Kidney glomerular epithelial cell (primary cell): ENCODE measurements around the gene NAP1L5.

Experiments used
- DNase-seq: peaks from one replicate; lab custom pipeline; 2025; lab: John Stamatoyannopoulos, UW

The NAP1L5 gene

DNA sequence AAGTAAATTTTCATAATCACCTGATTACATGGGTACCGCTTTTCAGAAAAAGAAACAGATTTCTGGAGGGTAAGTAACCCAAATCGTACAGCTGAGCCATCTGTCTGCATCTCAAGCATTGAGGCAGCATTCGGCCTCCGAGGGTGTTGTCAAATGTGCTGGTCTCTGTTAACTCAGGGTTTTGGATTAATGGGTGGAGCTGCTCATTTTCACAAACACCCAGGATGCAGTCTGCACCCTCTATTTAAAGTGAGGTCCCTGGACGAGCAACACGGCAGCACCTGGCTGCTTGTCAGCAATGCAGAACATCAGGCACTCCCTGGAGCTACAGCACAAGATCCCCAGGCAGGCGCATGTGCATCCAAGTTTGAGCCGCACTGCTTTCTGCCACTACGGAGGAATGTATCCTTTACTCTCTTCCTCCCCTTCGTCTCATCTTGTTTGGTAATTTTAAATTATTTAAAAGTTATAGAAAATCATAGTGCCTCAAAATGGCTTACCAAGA, 24.7 kb upstream of the NAP1L5 start:
- no peak for DNase-seq

DNA sequence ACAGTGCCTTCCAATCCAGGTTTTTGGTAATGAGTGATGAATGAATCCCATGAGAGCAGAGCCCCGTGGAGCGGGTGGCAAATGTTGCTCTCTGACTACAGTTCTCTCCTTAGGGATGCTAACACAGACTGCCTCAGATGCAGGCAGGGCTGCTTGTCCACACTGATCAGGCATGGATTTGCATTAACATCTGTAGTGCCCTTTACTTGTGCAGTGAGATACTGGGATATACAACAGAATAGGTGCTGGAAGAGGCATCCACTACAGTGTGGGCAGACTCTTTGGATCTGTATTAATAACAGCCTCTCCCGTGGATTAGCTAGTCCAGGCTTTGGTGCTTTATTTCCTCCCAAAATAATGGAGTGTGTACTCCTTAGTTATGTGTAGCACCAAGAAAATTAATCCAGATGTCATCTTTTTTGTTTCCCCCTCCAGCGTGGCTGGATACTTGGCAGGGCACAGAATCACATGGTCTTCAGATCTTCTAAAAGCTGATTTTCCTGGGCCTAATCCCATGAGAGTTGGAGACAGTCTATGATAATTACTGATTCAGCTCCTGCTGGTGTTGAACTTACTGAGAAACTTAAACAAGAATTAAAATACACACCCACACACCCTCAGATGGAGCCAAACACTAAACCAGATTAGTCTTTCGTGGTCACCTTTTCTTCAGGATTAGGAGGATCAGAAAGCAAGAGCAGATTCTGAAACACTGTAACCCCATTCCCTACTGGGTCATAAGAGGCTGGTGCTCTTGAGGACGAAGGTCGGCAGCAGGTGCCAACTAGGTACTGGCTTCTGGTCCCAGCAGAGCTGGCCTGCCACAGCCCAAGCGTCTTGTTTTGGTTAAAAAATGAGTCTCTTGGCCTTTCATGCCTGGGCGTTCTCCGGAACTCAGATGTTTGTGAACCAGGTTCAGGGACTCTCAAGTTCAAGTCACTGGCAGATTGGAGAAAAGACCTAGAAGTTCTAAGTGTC, 23.1 kb upstream of the NAP1L5 start:
- no peak for DNase-seq

DNA sequence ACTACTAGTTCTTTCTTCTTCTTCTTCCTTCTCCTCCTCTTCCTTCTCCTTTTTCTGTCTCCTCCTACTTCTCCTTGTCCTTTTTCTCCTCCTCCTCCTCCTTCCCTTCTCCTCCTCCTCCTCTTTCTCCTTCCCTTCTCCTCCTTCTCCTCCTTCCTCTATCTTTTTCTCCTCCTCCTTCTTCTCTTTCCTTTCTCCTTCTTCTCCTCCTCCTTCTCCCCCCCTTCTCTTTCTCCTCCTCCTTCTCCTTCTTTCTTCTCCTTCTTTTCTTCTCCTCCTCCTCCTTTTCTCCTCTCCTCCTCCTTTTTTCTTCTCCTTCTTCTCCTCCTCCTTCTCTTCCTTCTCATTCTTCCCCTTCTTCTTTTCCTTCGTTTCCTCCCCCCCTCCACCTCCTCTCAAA, 21.8 kb upstream of the NAP1L5 start:
- DNase-seq, result no peak

DNA sequence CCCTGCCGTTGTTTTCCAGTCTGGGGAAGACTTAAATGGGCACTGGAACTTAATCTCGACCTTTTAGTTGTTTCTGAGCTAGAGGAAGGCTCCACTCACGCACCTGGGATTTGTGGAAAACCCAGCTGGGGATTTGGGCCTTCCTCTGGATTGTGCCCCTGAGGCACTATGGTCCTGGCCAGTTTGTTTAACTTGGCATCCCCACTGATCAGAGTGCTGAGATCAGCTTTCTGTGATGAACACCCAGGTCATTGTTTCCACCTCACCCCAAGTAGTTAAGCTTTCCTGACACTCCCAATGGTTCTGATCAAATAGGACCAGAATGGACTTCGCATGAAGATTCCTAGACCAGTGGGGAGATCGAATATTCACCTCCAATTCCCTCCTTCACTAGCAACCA, 20.5 kb upstream of the NAP1L5 start:
- DNase-seq, result no peak

DNA sequence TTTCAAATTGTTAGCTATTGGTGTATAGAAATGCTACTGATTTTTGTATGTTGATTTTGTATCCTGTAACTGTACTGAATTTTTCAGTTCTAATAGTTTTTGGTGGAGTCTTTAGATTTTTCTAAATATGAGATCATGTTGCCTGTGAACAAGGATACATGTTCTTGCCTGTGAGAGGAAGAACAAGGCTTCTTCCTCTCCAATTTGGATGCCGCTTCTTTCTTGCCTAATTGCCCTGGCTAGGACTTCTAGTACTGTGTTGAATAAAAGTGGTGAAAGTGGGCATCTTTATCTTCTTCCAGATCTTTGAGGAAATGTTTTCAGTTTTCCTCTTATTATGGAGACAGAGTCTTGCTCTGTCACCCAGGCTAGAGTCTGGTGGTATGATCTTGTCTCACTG, 16.2 kb upstream of the NAP1L5 start:
- DNase-seq, result no peak

DNA sequence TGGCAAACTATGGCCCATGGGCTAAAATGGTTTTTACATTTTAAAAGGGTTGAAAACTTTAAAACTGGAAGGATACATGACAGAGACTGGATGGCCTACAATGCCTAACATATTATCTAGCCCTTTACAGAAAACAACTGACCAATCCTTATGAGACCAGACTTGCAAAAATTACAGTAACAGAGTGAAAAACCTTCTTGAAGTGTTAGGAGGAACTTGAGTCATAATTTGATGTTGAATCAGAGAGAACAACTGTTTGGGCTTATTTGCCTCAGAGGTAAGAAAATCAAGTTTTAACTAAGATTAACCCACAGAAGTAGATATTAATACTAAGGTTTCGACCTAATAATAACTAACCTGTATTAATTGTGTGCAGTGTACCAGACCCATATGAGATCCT, 12.4 kb upstream of the NAP1L5 start:
- no peak for DNase-seq

DNA sequence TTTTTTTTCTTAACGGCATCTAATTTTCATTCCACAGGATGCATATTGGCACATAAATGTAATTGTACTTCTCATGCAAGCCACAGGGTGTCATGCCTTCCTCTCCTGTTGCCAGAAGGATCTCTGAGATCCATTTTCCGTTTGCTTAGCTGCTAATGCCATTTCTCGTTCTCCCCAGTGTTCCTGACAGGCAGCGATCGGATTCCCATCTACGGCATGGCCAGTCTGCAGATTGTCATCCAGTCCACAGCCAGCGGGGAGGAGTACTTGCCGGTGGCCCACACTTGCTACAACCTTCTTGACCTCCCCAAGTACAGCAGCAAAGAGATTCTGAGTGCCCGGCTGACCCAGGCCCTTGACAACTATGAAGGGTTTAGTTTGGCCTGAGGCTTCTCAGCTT, 8.9 kb upstream of the NAP1L5 start:
- DNase-seq, result peak; percentile 65

DNA sequence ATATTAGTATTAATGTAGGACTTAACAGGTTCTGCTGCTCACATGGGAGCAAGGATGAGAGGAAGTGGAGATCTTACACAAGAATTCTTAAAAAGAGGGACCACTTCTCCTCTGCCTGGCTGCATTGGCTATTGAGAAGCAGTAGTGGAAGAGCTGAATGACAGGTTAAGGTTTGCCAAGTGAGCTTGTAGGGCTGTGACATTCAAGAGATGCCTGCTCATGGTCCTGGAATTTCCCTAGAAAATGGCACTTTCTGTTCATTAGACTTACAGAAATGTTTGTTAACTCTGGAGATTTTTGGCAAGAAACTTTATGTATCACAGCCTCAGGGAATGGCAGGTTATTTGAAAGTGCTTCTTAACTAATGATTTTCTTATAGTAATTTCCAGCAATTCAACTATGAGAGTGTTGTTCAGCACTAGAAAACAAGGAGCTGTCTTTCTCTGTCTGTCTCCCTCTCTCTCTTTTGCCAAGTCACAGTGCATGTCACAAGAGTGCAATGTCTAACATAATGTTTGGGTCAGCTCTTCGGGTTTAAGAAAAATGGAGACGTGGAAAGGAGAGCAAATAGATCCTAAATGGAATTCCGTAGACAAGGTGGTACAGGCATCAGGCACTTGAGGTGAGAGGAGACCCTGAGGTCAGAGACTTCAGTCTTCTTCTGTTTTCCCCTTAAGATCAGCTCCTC, 8.3 kb upstream of the NAP1L5 start:
- DNase-seq, result no peak

DNA sequence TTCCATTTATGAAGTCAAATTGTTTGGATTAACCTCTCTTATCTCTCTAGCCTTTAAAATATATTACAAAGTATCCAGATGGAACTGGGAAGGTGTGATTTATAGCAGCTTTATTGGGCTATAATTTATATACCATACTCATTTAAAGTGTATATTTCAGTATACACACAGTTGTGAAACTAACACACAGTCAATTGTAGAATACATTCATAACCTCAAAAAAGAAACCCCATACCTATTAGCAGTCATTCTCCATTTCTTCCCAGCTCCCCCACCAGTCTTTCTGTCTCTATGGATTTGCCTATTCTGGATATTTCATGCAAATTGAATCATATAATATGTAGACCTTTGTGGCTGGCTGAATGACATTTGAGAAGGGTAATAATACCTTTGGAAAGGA, 7.6 kb upstream of the NAP1L5 start:
- no peak for DNase-seq

DNA sequence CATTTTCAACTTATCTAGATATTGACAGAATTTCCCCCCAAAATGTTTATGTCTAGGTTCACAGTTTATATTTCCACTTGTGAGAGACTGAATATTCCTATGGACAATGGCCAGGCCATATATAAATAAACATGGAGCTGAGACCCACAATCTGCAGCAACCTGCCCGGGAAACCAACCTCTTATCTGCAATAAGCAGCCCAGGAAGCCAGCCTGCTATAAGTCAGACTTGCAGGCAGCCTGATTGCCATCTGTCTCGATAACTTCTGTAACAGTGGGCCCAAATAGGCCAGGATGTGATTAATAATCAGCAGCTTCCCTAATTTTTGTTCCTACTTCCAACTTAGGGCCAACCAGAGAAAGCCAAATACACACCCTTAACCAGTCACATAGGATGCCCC, 5.2 kb upstream of the NAP1L5 start:
- no peak for DNase-seq

DNA sequence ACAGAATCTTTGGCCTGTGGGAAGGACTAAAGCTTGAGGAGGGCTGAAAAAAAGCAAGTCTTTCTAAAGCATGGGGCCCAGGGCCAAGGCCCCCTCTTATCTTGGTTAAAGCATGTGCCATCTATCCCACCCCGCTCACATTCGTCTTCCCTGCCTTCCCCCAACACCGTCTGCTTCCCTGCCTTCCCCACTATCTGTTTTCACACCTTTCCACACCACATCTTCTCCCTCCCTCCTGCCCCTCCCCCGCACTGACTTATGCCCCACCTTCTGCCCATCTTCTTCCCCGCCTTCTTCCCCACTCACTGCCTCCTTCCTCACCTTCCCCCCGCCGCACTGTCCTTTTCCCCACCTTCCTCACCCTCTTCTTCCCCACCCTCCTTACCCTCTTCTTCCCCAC, 890 bp upstream of the NAP1L5 start:
- no peak for DNase-seq

DNA sequence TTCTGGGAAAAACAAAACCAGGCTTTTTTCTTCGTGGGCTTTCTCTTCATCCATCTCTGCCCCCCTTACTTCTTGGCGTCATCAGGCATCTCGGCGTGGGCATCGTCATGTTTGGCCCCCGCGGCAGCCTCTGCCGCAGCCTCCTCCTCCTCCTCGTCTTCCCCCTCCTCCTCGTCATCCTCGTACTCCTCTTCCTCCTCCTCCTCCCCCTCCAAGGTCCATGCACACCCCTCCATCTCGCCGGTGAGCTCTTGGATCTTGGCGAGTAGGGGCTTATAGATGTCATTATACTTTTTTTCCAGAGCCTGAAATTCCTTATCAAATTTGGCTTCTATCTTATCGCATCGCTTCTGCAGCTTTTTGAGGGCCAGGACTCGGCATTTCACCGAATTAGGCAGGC, 488 bp downstream of the NAP1L5 start:
- DNase-seq, result no peak

DNA sequence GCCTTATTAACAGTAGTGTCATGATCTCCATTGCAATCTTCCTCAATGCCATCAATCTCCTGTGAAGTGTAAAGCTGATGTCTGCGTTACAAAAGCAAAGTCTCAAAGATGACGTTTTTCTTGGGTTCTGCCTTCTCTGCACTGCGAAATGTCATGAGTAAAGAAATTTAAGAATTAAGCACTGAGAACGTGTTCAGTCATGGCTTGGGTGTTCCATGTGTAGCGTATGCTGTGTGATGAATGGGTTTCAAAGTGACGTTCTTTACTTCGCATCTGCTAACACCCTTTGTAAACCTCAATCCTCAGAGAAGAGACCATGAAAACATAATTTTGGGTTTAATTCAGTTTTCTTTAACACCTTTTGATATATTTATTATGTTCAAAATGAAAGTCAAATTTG, 999 bp downstream of the NAP1L5 start:
- no peak for DNase-seq

DNA sequence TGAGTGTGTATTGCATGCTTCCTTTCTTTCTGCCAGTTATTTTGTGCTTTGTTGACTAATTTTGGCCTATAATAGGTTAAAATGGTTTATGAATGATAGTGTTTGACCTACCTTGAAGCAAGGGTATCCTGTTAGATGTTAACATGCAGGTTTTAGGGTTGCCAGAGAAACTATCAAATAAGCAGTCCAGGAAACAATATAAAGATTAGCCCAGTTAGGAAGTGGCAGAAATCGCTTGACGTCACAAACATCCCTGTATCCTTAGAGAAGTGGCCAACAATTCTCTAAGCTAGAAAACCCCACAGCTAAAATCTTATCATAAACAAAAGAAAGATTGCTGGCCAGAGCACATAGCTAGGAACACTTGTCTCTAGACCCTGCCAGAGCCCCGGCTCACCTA, 3.8 kb downstream of the NAP1L5 start:
- DNase-seq, result no peak

DNA sequence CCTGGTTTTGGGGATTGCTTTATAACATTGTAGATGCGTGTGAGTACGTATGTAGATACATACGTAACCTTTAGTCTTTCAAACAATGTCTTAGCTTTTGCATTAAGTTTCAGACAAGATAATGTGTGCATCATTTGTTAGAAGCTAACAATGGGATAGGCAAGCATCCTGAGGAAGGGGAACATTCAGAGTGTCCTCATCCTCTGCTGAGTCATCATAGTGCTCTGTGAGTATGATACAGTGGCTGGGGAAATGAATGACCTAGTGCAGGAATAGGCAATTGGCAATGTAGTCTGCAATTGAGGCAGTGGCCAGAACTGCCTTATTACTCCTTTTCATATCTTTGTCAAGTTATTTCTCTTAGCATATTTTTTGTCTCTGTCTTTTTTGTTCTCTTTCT, 7.3 kb downstream of the NAP1L5 start:
- DNase-seq, result no peak

DNA sequence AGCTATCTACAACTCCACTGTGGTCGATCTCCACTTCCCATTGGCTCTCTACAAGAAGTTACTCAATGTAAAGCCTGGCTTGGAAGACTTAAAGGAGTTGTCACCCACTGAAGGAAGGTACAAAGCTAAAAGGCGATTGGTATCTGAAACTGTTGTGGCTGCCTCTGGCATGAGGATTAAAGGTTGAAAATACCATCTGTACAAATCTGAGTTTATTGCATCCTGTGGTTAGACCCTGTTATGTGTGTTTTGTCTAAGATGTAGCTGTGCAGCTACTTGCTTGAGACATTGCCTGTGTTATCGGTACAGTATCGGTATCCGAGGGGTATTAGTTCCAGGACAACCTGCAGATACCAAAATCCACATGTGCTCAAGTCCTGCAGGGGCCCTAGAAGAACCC, 16.4 kb downstream of the NAP1L5 start:
- DNase-seq, result no peak

DNA sequence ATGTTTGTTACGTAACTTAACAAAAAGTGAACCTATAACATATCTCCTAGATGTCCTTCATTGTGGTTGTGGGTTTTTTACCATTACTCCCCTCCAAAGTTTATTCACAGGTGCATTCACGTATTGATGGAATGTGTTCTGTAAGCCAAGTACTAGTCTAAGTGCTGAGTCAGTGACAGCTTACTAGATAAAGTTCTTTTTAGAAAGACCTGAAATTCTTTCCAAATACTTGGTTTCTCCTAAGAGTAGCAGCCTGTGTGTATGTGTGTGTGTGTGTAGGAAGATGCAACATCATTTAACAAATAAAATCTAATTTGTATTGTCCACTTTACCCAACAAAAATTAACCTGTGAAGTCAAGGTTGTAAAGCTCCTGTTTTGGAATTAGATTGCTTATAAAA, 22.1 kb downstream of the NAP1L5 start:
- no peak for DNase-seq

DNA sequence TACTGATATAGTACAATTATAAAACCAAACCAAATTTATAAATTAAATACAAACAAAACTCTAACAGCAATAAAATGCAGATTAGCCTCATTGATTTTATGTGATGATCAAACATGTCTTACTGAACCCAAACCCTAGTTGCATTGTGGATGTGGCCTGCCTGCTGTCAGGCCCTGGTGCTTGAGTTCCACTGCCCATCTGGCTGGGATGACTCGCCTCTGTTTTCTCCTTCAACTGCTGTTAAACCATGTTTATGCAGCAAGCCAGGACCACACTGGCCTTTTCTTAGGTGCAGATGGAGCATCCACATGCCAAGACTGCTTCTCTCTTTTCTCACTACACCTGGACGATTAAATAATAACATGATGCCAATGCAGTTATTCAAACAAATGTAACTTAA, 22.6 kb downstream of the NAP1L5 start:
- no peak for DNase-seq

DNA sequence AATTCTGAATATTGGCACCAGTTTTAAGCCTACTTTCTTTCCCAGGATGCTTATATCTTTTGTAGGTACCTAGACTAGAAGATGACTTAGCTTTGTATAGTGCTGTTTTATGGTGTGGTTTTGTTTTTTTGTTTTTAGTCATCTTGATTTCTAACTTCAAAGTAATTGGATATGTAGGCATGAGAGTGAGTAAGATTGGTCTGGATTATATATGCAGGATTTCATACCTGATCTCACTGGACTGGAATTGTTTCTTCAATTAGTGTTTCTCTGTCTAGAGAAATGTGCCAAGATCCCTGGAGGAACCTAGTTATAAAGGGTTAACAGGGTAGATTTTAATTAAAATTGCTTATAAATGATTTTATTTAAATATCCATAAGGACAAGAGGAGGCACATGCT, 23.1 kb downstream of the NAP1L5 start:
- DNase-seq, result no peak

DNA sequence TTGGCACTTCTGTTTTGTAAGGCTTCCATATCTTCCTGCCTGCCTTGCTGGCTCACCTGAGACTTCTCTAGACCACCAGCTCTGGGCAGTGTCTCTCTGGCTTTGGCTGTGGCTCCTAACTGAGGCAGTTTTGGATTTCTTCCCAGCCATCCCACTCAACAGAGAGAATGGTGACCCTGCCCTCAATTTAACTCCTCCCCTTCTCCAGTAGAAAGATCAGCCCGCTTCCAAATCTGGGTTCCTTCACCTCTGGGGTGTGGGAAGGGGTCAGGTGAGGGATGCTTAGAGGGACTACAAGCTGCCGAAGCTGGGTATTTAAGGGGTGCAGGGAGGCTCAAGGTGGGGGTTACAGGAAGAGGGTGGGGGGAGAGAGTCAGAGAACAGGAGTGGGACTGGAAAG, 23.7 kb downstream of the NAP1L5 start:
- no peak for DNase-seq

DNA sequence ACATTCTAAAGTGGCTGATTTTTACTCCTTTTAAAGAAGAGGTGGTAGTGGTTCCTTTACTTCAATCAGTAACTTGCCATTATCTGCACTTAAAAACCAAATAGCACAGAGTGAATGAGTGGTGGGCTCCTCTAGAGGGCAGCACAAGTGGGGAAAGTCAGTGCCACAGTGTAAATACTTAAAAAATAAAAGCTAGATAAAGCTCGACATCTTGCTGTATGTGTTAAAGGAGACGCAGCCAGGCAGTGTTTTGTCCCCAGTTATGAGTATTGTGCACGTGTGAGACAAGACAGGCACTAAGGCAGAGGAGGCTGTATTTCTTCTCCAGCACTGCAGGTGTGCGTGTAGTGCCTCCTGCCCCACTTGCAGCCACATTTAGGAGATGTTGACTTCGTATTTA, 24.6 kb downstream of the NAP1L5 start:
- DNase-seq, result no peak

DNA sequence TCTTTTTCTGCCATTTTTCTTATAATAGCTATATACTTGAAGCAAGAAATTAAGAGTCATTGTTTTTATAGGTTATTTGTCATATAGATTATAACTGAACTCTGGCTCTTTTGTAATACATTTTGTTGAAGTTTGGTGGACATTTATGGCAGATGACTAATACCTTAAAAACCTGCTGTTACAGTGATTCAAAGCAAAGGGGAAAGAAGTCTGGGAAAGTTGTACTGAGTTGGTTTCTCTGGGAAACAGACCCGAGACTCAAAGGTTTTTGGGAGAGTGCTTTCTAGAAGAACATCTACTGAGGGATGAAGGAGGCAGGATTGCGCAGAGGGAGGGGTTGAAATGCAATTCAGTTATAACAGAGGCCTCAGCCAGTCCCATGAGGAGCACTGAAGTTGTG, 35.9 kb downstream of the NAP1L5 start:
- DNase-seq, result no peak
